GM12874 (cell line): ENCODE data around the gene RNU5B-1.

Source experiments
- TF ChIP-seq, protein P1 (sequence below): IDR thresholded peaks from 2 replicates; pipeline ENCODE4 v1.5.1; 2011; ENCODE audit warnings: low read depth, mild to moderate bottlenecking, control low read depth, low read length, moderate library complexity; ENCODE audit not compliant: insufficient read depth

Gene RNU5B-1

DNA sequence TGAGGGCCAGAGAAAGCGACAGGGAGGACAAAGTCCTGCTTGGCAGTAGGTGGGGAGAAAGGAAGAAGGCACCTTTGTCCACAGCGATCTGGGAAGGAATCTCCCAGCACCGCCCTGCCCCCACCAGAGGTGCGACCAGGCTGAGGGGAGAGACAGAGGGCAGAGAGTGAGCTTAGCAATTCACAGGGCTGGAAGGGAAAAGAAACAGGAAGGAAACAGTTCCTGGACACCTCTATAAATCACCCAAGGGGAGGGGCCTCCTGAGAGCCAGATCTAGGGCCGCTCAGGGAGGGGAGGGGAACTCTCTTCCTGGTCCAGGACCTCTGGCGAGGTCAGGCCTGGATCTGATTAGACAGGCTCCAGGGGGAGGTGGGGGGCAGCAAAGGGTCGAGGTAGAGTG lies 35.4 kb downstream of the RNU5B-1 start:
- TF ChIP-seq, protein P1, sequence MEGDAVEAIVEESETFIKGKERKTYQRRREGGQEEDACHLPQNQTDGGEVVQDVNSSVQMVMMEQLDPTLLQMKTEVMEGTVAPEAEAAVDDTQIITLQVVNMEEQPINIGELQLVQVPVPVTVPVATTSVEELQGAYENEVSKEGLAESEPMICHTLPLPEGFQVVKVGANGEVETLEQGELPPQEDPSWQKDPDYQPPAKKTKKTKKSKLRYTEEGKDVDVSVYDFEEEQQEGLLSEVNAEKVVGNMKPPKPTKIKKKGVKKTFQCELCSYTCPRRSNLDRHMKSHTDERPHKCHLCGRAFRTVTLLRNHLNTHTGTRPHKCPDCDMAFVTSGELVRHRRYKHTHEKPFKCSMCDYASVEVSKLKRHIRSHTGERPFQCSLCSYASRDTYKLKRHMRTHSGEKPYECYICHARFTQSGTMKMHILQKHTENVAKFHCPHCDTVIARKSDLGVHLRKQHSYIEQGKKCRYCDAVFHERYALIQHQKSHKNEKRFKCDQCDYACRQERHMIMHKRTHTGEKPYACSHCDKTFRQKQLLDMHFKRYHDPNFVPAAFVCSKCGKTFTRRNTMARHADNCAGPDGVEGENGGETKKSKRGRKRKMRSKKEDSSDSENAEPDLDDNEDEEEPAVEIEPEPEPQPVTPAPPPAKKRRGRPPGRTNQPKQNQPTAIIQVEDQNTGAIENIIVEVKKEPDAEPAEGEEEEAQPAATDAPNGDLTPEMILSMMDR, result no peak

DNA sequence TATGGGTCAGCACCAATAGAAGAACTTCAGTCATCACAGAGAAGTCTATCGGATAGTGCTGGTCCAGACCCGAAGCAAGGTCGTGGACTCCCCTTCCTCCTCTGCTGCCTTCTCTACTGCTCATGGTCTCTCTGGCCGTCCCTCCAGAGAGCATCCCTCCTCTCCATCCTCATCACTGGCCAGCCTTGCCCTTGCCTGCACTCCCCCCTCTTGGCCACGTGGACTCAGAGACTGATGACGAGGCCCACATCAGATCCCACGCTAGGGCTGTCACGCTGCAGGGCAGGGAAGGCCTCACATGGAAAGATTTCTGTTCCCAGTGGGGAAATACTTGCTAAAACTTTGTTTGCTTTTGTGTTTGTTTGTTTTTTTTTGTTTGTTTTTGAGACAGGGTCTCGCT lies 38.0 kb downstream of the RNU5B-1 start:
- TF ChIP-seq, protein P1, result no peak

DNA sequence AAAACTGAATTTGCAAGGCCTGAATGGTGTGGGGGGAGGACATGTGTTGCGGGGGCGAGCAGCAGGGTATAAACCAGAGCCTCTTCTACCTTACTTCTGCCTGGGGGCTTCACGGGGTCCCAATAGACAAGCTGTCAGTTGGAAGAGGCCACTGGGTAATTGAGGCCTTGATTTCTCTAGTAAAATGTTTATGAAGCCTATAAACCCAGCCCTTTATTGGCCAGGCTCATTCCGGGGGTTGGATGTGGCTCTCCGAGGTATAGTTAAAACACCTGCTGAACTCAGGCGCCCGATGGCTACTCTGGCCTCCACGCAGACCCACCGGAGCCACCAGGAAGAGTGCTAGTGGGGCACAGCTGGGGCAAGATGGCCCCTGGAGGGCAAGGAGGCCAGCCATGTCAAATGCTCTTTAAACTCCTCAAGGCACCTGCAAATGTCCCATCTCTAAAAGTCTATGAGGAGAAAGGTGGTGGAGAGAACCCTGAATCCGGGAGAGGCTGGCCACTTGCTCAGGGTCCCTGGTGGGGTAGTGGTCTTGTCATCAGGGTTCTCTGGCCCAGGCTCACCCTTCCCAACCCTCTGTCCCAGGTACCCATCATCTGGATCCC lies 39.0 kb downstream of the RNU5B-1 start:
- TF ChIP-seq, protein P1, result no peak

DNA sequence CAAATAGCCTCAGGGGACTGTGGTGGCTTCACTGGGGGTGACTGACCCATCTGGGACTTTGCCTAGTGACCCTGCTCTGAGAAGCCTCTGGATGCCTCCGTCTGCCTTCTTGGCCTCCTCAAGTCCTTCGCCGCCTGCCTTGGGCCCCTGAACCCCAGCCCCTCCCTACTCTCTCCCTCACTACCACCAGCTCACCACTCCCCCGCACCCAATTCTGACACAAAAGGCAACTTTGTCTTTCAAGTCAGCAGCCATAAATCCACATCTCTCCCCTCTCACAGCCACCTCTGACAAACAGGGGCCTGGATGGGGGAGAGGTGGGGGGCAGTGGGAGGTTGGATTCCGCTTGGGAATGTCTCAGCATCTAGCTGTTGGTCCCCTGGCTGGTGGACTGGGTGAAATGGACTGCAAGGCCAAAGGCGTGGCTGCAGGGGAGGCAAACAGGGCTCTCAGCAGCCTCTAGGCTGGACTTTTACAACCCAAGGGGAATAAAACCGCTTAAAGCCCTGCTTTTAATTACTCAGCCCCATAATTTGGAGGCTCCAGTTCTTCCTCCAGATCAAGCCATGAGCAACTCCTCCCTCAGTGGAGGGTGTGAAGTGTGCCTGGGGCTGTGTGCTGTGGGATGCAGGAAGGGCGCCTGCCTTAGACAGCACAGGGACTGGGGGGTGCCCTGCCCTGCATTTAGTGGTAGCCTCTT lies 39.9 kb downstream of the RNU5B-1 start:
- TF ChIP-seq, protein P1, result no peak

DNA sequence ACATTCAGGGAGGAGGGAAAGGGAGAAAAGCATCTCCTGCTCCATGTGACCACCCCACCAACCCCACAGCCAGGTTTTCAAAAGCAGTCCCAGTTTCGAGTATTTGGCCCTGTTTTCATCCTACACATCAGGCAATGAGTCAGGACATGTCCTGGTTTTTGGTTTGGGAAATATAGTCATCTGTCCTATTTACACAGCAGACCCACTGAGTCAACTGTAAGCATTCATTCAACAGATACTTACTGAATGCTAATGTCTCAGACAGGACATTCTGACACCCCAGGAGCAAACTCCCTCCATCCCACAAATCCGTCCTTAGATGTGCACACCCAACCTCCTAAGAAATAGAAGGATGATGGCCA lies 40.4 kb downstream of the RNU5B-1 start:
- TF ChIP-seq, protein P1, result no peak

DNA sequence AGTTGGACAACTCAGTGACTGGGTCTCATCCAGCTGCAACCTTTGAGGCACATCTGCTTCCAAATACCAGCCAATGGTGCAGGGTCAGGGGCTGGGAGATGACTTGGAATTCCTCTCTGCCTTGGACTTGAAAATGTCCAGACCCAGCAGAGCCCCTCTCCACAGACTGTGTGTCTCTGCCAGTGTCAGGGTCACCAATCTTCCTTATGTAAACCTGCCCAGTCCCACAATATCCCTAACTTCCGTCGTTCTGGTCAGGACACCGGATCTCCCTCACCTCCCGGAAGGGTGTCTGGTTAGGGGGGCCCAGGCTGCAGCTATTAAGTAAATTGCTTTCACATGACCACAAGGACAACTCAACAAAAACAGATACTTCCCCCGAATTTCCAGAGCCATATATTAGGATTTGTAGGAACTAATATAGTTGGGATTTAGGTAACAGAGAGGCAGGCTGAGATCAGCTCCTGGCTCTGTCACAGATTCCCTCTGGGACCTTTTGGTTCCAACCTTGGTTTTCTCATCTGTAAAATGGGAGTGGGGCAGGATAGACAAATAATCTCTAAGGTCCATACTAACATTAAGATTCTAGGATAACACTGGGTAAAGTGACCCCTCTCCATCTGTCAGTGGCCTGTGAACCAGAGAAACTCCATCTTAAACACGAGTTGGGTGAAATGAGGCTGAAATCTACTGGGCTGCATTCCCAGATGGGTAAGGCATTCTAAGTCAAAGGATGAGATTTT lies 42.5 kb downstream of the RNU5B-1 start:
- TF ChIP-seq, protein P1, result no peak

DNA sequence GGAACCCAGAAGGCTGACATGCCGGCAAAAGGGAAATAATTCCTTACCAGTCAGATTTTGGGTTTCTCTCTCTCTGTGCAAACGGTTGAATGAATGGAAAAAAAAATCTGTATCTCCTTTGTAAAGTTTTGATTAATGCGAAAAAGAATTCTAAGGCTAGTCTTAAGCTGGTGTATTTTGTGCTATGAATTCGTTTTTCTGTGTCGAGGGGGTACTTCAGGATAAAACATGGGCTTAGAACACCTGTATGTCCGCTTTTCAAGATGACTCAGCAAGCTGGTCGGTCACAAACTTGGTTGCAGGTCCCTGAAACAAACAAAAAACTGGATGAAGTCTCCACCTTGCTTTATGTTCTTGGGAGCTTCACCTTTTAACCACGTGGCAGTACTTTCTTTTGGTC lies 44.9 kb downstream of the RNU5B-1 start:
- TF ChIP-seq, protein P1, result no peak
